ENCODE results near the gene RPS24.

Gene RPS24

DNA sequence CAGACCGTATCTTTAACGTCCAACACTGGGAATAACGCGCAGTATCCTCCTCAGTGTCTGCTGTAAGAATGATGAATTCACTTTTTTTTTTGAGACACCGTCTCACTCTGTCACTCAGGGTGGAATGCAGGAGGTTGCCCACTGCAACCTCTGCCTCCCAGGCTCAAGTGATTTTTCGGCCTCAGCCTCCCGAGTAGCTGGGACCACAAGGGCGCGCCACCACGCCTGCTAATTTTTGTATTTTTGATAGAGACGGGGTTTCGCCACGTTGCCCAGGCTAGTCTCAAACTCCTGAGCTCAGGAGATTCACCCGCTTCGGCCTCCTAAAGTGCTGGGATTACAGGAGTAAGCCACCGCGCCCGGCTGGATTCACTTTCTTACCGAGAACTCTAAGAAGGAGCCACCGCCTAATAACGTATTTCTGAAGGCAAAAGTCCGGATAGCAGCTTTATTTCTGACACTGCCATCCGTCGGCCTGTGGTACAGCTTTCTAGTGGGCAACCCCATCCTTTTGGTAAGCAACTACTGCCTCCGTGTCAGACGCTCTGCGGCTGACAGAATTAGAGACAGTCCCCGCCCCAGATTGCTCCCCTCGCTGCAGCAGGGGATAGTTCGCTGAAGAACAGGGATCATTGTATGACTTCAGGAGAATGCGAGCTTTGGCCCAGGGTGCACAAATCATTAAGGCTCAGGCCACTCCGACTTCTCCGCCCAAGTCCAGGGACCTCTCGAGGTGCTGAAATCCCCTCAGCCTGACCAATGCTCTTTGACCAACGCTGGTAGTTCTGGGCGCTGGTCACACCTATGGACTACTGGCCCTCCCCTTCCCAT lies 5.0 kb upstream of the RPS24 start:
- DNase-seq: no peak

DNA sequence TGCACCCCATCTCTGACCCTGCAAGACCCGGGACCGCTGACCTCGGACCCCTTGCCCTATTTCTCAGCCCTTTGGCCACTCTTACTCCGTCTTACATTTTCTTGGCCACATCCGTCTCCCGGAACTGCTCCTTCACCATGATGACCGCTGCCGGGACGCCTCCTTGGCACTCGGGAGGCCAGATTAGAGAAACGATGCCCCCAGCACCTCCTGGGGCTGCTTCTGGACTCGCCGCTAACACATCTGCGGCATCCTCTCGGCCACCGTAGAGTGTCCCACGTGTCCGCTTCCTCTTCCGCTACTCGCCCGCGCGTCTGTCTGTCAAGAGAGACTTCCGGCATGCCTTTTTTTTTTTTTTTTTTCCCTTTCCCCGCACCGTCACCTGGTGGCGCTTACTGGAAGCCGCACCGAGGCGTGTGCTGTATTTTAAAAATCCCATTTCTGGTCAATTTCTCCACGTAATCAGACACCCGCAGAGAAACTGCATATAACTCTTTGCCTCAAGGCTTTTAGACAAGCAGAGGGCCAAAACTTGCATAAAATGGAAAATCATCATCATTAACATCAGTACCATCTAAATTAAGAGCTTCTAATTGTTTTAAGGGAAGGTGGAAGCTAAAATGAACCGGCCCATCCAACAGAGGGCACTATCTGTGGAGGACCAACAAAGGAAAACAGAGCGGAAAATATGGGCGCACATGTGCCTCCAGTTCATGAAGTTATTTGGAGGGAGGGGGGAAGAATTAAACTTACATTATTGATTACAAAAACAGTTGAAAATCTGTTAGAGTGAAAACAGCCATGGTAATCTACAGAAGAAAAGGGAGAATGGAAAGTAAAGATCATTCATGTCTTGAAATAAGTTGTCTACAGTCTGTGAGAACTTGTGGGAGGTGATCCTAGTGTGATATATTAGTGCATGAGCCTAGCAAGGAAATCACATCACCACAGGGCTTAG lies 4.1 kb upstream of the RPS24 start, which contains the start of gene POLR3A:
Gene POLR3A, minus strand, starts transcription at position 247 of the 958 bp plus-strand sequence. Its CDS starts 108 bp downstream, at position 139.
- DNase-seq: peak; percentile 92

DNA sequence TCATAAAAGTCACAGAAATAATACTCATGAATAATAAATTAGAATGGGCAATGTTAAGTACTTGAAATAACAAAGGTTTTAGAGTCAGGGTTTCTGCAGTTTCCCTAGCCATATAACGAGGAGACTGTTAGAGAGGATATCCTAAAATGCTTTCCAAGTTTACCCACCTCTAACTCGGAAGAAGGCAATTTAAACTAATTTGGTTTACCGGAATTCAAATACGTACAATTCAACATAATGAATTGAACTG lies 351 bp upstream of the RPS24 start:
- DNase-seq: no peak

DNA sequence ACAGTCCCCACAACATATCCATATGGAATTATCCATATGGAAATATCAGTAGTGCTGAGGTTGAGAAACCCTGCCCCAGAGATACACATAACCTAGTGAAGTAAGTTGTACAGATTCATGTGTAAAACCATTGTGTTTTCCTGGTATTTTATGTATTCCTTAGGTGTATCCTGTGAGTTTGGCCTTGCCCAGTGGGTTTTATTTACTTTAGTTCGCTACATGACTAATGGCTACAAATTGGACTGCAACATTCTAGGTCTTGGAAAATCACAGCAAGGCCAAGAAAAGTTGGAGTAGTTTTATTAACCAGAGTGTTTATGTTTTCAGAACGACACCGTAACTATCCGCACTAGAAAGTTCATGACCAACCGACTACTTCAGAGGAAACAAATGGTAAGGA lies 1.4 kb downstream of the RPS24 start:
- DNase-seq: no peak

DNA sequence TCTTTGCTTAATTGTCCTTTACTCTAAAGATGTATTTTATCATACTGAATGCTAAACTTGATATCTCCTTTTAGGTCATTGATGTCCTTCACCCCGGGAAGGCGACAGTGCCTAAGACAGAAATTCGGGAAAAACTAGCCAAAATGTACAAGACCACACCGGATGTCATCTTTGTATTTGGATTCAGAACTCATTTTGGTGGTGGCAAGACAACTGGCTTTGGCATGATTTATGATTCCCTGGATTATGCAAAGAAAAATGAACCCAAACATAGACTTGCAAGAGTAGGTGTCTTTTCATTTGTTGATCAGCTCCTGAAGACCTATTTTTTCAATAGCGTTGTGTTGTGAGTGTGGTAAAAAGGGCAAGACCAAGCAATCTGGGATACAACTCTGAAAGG lies 1.8 kb downstream of the RPS24 start:
- DNase-seq: no peak

DNA sequence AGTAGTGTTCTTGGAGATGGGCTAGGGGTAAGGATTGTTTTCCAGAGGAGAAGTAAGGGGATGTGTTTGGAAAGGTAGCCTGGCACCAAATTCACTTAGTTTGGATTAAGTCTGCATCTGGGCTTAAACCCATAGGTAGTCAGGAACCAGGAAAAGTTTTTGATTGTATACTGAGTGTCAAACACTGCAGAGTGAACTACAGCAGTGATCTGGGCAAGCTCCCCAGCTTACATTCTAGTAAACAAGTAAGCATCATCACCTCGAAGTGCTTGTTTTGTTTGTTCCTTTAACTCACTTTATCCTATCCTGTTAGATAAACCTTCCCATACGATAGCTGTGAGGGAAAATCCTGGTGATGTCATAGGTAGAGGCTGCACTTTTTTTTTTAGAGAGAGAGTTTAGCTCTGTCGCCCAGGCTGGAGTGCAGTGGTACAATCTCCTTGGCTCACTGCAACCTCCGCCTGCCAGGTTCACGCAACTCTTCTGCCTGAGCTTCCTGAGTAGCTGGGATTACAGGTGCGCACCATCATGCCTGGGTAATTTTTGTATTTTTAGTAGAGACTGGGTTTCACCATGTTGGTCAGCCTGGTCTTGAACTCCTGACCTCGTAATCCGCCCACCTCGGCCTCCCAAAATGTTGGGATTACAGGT lies 2.4 kb downstream of the RPS24 start:
- DNase-seq: no peak

DNA sequence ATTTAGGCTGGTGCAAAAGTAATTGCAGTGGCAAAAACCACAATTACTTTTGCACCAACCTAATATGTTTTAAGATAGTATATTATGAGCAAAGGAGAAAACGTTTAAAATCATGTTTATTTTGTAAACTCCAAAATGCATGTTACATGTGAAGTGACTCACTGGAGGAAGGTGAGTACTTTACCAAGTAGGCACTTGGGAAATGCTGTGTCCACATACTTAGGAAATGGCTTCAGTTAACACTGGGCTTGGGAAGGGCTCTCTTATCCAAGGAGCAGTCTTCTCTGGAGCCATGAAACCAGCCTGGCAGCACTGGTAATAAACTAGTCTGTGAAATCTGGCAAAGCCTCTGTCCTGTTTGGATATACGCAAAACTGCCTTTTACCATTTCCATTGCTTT lies 4.4 kb downstream of the RPS24 start:
- no peak for DNase-seq

DNA sequence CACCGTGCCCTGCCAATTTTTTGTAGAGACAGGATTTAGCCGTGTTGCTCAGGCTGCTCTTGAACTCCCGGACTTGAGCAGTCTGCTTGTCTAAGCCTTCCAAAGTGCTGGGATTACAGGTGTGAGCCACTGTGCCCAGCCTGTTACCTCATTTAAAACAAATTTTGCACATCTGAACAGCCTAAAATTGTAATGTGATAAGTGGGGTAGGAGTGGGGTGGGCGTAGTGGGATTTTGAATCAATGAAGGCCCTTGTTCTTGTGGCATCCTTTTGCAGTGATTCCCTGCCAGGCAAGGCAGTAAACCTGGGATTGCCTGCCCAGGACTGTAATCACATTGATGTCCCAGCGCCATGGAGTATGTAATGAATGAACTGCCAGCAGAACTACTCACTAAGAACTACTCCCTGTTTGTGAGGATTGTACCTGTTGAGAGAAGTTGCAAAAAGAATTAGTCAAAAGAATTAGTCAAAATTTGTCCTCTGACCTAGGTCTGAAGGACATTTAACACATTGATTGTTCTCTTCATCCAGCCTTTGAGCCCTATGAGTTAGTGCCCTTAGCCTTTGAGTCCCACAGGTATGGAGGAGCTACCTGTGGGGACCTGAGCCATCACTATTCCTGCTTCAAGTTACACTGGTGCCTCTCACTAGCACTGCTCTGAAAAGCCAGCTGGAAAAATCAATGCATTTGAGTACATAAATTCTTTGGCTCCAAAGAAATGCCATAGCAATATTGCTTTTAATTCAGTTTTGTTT lies 5.3 kb downstream of the RPS24 start:
- DNase-seq: no peak

DNA sequence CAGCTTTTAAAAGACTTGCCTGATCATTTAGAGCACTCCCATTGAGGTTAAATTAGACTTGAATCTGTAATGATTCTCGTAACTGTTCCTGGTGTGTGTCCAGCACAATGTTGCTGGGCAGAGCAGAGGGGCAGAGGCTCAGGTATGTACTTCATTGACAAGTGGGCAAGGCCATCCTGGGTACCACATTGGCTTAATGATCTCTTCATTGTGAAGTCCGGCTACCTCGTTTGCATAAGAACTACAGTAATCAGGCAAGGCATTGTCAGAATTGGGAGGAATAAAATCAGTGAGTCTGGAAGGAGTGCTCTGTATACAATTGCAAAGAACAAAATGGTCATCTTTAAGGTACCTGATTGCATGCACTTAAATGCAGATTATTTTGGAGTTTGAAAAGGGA lies 6.1 kb downstream of the RPS24 start:
- DNase-seq: no peak

DNA sequence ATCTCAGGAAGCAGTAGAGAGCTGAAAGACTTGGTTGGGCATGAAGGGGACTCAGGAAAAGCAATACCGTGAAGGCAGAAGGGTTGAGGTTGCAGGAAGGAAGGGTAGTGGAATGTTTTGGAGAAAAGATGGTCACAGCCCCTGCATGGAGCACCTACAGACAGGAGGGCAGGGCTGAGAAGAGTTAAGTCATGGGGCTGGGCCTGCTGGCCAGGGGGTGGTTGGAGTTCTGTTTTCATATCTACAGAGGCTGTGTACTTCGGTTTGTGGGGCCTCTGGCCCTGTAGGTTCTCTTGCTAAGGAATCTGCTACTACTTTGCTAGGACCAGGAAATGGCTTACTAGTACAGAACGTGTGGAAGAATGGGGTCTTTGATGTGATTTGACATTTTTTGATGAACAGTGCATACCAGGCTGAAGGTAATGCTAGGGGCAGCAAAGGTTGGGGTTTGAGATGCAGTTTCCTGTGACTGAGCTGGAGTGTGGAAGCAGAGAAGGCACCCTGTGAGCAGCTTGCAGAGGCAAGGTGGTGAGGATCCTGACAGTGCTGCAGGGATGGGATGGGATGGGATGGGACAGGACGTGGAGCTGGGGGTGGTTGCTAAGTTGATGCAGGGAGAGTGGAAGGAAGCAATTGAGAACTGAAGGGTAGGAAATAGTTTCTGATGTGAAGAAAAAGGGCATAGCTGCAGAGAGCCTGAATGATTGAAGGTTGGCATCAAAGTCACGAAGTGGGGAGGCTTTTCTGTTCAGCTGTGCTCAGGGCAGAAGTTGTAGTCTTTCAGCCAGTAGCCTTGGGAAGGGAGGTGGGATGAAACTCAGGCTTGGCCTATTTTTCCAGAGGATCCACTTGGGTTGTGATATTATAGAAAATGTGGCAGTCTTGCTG lies 7.8 kb downstream of the RPS24 start:
- DNase-seq: no peak

DNA sequence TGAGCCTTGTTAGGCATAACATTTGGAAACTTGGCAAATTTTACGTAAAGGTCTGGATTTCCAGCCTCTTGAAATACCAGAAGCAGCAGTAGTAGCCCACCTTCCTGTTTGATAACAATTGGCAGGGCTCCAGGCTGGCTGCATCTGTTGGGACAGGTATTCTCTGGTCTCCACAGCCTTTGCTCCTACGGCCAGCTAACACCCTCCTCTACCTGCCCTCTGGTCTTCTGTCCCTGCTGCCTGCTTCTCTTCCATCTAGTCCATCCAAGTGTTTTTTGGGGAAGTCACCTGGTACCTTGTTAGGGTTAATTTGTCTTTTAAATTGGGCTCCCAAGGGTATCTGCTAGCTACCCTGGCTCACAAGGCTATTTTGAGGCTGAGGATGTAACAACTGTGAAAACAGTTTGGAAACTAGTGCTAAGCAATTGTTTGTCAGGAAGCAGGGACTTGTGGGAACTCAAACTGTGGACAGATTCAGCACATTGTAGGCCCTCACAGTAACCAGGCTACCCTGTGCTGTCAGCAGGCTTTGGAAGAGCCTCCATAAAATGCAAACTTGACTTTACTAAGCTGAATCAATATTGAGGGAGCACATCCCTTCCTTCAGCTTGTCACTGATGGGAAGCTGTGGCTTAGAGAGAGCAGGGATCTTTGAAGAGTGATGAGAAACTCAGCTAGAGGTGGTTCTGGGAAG lies 8.5 kb downstream of the RPS24 start:
- DNase-seq: no peak

DNA sequence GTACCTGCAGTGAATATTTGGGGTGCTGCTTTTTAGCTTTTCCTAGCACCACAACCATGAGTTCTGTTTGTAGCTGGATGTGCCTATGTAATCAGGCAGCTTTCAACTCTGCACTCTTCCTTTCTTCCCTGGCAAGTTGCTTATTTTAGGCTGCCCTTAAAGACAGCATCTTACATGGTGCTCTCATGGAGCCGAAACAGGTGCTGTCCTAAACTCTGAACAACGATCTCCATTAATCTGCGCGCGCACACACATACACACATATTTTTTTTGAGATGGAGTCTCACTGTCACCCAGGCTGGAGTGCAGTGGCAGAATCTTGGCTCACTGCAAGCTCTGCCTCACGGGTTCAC lies 9.1 kb downstream of the RPS24 start:
- no peak for DNase-seq

DNA sequence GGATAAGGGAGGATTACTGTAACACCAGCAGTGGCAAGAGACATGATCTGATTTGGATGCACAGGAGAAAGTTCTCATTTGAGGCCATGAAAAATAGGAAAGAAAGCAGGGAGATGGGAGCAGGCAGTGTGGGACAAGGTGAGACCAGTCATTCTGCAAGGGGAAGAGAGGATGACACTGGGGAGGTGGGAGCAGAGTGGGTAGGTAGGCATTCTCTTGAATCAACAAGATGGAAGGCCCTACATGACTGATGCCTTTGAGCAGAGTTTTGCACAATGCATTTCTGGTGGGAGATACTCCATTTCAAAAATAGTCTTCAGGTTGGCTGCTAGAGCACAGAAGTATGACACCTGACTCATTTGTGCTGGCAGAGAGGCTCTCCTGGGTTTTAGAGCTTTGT lies 10.5 kb downstream of the RPS24 start:
- no peak for DNase-seq

DNA sequence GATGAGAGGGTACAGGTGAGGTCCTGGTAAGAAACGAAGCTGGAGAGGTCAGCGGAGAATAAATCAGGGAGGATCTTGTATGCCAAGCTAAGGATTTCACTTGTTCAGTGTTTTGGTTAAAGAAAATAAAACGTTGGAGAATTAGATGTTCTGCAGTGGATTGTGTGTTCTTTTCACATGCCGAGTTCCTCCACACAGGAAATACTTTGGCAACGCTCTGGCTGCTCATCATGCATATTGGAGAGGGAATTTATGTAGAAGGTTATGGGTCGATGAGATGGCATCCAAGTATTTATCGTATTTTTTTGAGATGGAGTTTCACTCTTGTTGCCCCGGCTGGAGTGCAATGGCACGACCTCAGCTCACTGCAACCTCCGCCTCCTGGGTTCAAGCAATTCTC lies 11.0 kb downstream of the RPS24 start:
- no peak for DNase-seq

DNA sequence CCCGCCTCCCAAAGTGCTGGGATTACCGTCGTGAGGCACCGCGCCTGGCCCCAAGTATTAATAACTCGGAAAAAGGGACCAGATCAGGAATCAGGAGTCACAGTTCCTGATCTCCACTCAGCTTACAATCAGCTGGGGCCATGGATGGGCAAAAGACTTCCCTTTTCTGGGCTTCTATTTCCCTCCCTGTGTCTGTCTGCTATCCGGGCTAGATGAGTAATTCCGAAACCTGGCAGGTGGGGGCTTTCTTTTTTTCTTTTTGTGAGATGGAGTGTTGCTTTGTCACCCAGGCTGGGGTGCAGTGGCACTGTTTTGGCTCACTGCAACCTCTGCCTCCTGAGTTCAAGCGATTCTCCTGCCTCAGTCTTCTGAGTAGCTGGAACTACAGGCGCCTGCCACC lies 11.6 kb downstream of the RPS24 start:
- DNase-seq: peak; percentile 68

DNA sequence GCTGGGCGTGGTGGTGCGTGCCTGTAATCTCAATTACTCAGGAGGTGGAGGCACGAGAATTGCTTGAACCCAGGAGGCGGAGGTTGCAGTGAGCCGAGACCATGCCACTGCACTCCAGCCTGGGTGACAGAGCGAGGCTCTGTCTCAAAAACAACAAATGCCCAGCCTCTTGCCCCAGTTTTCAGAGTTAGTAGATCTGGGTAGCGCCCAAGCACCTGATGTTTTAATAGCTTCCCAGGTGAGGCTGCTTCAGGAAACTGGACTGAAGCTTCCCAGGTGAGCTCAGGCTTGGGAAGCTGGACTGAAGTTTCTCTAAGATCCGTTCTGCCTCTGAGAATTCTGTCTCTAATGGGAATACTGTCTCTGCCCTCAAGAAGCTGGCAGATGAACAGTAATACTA lies 12.2 kb downstream of the RPS24 start:
- no peak for DNase-seq

DNA sequence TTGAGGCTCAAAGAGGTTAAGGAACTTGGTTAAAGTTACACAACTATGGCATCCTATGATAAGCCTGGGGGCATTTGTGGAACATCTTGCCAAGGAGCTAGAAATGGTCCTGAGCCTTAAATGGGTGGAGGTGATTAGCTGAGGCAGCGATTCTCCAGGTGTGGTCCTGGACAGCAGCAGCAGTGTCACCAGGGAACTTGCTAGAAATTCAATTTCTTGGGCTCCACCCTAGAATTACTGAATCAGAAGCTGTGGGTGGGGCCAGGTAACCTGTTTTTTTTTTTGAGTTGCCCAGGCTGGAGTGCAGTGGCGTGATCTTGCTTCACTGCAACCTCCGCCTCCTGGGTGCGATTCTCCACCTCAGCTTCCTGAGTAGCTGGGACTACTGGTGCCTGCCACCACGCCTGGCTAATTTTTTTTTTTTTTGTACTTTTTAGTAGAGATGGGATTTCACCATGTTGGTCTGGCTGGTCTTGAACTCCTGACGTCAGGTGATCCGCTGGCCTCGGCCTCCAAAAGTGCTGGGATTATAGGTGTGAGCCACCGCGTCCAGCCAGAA lies 13.1 kb downstream of the RPS24 start:
- DNase-seq: peak; percentile 61

DNA sequence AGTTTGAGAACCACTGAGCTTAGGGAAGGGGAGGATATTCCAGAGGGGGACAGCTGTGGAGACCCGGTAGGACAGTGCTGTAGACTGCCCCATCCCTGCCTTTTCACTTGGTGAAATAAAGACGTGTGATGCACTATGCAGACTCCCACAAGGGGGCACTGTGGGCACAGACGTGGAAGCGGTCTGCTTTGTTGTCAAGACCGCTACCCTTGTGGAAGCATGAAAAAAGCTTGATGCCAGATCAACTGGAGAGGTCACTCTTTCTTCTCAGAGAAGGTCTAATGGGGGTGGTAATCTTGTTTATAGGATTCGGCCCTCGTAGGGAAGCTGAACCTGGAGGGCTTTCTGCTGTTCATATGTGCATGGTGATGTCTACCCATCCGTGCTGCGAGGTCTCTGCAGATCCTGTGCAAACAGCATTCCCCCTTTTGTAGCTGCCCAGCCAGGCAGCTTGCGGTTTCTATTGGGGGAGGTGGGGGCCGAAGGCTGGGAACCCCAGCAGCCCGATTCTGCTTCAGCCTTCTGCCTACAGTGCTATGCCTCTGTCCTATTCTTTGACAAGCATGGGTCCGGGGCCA lies 13.7 kb downstream of the RPS24 start:
- DNase-seq: peak; percentile 76

DNA sequence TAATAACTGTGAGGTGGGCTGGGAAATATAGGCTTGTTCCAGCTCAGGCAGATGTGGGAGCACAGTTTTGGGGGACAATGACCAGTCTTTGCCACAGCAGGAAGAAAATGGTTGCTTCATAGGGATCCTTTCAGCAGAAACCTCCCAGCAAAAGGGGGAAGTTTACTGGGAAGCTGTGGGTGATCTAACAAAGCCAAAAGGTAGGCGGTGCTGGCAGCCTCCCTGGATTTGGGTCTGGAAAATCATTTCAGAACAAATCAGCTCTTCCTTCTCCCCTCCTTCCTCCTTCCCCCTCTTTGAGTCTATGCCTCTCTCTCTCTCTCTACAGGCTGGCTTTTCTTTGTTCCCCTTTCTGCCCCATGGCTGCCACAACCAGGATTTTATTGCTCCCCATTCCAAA lies 16.2 kb downstream of the RPS24 start:
- DNase-seq: no peak

DNA sequence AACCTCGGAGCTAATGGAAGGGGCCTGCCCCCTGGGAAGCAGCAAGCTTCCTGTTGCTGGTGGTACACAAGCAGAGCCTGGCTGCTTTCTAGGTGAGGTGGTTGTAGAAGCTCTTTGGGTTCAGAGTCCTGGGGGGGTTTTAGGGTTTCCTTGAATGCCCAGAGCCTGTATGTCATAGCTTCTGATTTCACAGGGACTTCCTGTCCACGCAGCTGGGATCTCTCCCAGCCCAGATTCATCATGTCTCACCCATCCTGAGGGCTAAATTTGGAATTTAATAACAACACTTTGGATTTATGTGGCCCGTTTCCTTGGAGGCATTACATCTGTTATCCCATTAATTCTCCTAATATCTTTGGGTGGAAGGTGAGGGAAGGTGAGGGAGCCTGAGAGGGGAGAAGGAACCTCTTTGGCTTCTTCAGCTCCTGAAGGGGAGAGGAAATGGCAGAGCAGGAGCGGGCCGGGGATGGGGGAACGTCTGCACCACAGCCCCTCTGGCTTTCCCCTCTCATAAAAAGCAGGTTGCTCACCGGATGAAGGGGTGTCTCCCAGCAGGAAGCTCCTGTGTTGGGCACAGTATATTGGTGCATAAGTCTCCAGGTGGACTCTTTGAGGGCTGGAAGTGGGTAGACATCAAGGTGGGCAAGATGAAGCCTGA lies 19.7 kb downstream of the RPS24 start:
- DNase-seq: no peak
